Smooth muscle cell (in vitro differentiated cells): ENCODE results near the gene C2orf76. TPM values are rescaled to one million over a fixed set of nuclear protein-coding genes. Genes with fewer than 3 reads are reported as not detected.

Source experiments
- DNase-seq: peaks from one replicate; lab custom pipeline; 2025; ENCODE audit not compliant: unreplicated experiment; lab: John Stamatoyannopoulos, UW
- H2AFZ ChIP-seq: fragments of 200-600 bp; sonication (generic); 2 replicates; pipeline ENCODE4 v1.6.0; 2016; ENCODE audit warnings: antibody characterized with exemption, low read depth, mild to moderate bottlenecking
- H3F3A ChIP-seq: fragments of 200-600 bp; sonication (generic); 2 replicates; pipeline ENCODE4 v1.6.0; 2017; ENCODE audit warnings: antibody characterized with exemption, low read depth
- H3K27ac ChIP-seq: fragments of 200-600 bp; sonication (generic); 2 replicates; pipeline ENCODE4 v1.5.1; 2016; ENCODE audit warnings: low read depth, mild to moderate bottlenecking
- H3K27me3 ChIP-seq: fragments of 200-600 bp; sonication (generic); 2 replicates; pipeline ENCODE4 v1.6.1; 2016; ENCODE audit warnings: low read depth, mild to moderate bottlenecking
- H3K36me3 ChIP-seq: fragments of 200-600 bp; sonication (generic); 2 replicates; pipeline ENCODE4 v1.5.1; 2016; ENCODE audit warnings: low read depth
- H3K4me1 ChIP-seq: fragments of 200-600 bp; sonication (generic); 2 replicates; pipeline ENCODE4 v1.5.1; 2016; ENCODE audit warnings: low read depth
- H3K4me2 ChIP-seq: fragments of 200-600 bp; sonication (generic); 2 replicates; pipeline ENCODE4 v1.6.0; 2016; ENCODE audit warnings: mild to moderate bottlenecking
- H3K4me3 ChIP-seq: fragments of 200-600 bp; sonication (generic); 2 replicates; pipeline ENCODE4 v1.5.1; 2016; ENCODE audit warnings: mild to moderate bottlenecking
- H3K79me2 ChIP-seq: fragments of 200-600 bp; sonication (generic); 2 replicates; pipeline ENCODE4 v1.6.0; 2016; ENCODE audit warnings: low read depth, mild to moderate bottlenecking
- H3K9ac ChIP-seq: fragments of 200-600 bp; sonication (generic); 2 replicates; pipeline ENCODE4 v1.6.0; 2016; ENCODE audit warnings: low read depth
- H3K9me3 ChIP-seq: fragments of 200-600 bp; sonication (generic); replicated peaks from 2 replicates; pipeline ENCODE4 v1.5.1; 2016; ENCODE audit warnings: low read depth
- H4K20me1 ChIP-seq: fragments of 200-600 bp; sonication (generic); 2 replicates; pipeline ENCODE4 v1.6.0; 2016; ENCODE audit warnings: low read depth
- WGBS: methylation state at CpG from one replicate; pipeline ENCODE4 v1.1.7; 2016; ENCODE audit warnings: low lambda C conversion rate; 5-methylcytosine and 5-hydroxymethylcytosine counted together
- polyA plus RNA-seq: library from polyadenylated mRNA; unstranded; fragments of >200 nt; fragmentation: Nextera tagmentation; extraction: Ambion mirVana; gene quantifications from 2 replicates; pipeline ENCODE4 v1.2.1, GENCODE V29; 2016
- total RNA-seq: library from RNA; depleted of rRNA; stranded (reverse); fragments of >200 nt; gene quantifications from 2 replicates; pipeline ENCODE4 v1.2.3, GENCODE V29; 2014
- TF ChIP-seq, protein P1 (sequence below): fragments of 200-600 bp; sonication (generic); IDR thresholded peaks from 2 replicates; pipeline ENCODE4 v1.5.1; 2017; ENCODE audit warnings: borderline replicate concordance, mild to moderate bottlenecking, antibody characterized with exemption; ENCODE audit not compliant: insufficient read depth, poor library complexity, severe bottlenecking

Gene C2orf76
- total and polyA plus RNA-seq, 2 experiments from 2014 or later = 16.0 to 30.2 TPM

DNA sequence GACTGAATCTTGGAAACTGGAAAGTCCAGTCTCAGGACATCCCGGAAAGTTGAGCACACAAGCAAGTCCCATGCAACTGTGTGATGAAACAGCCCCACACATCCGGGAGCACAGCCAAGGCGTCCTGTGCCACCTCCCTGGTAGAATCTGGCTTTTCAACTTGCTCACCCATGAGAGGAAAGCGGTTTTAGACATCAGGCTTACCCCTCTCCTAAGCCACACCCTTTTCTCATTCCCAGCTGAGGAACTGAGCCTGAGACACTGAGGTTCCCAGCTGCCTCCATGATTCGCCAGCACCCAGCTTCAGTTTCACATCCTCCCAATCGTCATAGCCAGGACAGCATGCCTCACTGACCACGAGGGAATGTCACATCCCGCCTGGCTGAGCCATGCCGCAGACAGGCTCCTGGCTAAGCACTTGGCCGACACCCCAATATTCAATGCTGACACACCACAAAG lies 82.7 kb downstream of the C2orf76 start:
- Histone ChIP-seq H2AFZ (no peak overlapping the region), H3K4me2 (no peak overlapping the region), H3K9me3 (no peaks in the 10 kb centered on the region), H3K27ac (no peak overlapping the region), H3K9ac (no peak overlapping the region), H3K79me2 (no peaks in the 10 kb centered on the region), H3K4me3 (no peak overlapping the region), H3F3A (no peaks in the 10 kb centered on the region), H3K4me1 (no peaks in the 10 kb centered on the region), H4K20me1 (no peaks in the 10 kb centered on the region), H3K27me3 (no peaks in the 10 kb centered on the region), H3K36me3 (no peaks in the 10 kb centered on the region)
- TF ChIP-seq, protein P1, sequence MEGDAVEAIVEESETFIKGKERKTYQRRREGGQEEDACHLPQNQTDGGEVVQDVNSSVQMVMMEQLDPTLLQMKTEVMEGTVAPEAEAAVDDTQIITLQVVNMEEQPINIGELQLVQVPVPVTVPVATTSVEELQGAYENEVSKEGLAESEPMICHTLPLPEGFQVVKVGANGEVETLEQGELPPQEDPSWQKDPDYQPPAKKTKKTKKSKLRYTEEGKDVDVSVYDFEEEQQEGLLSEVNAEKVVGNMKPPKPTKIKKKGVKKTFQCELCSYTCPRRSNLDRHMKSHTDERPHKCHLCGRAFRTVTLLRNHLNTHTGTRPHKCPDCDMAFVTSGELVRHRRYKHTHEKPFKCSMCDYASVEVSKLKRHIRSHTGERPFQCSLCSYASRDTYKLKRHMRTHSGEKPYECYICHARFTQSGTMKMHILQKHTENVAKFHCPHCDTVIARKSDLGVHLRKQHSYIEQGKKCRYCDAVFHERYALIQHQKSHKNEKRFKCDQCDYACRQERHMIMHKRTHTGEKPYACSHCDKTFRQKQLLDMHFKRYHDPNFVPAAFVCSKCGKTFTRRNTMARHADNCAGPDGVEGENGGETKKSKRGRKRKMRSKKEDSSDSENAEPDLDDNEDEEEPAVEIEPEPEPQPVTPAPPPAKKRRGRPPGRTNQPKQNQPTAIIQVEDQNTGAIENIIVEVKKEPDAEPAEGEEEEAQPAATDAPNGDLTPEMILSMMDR = no peak
- DNase-seq = no peak
- 74% methylated on average over 10 of the region's 10 CpGs for WGBS

DNA sequence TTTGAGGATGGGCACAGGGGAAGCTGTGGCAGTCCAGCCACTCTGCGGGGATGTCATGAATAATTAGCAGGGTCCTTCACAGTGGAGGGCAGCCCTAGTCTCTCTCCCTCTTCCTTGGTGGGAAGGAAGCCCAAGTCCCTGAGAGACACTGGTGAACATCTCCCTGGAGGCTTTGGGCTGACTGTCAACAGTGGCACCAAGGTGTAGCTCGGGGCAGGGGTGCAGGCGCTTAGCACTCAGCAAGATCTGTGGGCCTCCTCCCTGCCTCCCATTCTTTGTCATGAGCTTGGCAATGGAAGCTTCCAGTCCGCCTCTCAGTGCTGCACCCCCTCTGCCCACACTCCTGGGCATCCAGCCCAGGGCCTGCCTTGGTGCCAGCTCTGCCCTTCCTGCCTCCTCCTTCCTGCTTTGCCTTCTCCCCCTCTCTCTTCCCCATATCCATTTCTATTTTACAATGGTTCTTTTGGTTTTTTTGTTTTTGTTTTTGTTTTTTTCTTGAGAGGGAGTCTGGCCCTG lies 83.6 kb downstream of the C2orf76 start:
- no peak overlapping the region for H3K27ac ChIP-seq
- WGBS = 97% methylated on average over 4 of the region's 4 CpGs

DNA sequence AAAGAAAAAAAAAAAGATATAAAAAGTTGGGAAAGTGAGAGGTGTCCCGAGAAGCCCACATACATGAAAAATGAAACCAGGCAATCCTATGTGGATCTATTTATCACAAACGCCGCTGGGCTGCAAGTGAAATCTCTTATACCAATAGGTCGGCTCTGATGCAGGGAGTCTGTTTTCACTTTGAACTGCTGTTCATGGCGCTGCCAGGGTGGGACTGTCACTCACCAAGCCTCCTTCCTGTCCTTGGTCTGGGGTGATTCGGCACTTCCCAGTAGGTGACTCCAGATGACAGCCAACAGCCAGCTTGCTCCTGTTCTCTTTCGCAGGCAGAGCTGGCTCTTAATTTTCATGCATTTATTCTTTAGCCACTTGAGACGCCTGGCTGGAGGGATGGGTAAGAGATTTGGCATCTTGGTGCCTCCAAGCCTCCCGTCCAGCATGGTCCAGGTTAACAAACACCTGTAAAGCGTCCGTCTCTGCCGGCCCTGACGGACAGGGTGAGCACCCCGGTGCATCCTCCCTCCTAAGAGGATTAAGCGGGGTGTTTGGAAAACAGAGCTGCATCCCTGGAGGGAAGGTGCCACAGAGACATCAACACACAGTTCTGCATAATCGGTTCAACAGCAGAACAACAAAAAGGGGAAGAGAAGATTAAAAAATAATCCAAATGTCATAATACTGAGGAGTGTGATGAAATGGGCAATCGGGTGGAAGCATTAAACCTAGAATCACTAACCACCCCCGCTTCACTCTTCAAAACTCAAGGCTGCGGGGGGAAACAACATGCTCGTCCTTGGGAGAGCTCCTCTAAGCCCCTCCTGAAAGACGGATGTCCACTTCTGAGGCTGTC lies 84.3 kb downstream of the C2orf76 start:
- no peak overlapping the region for H3K9ac ChIP-seq
- H3K27me3 ChIP-seq = no peaks in the 10 kb centered on the region
- no peaks in the 10 kb centered on the region for H3K4me1 ChIP-seq
- H2AFZ ChIP-seq = no peak overlapping the region
- no peak for DNase-seq
- H3K4me2 ChIP-seq = no peak overlapping the region
- H4K20me1 ChIP-seq = no peaks in the 10 kb centered on the region
- no peaks in the 10 kb centered on the region for H3K36me3 ChIP-seq
- WGBS = 91% methylated on average over 21 of the region's 21 CpGs
- no peak overlapping the region for H3K4me3 ChIP-seq
- no peaks in the 10 kb centered on the region for H3K9me3 ChIP-seq
- no peaks in the 10 kb centered on the region for H3F3A ChIP-seq
- no peaks in the 10 kb centered on the region for H3K79me2 ChIP-seq
- H3K27ac ChIP-seq = no peak overlapping the region
- TF ChIP-seq, protein P1 = no peak

More for the DNA sequence above, 83.6 kb downstream of the C2orf76 start:
- Histone ChIP-seq H2AFZ (no peak overlapping the region), H3K4me3 (no peak overlapping the region), H3K27me3 (no peaks in the 10 kb centered on the region), H3F3A (no peaks in the 10 kb centered on the region), H3K4me2 (no peak overlapping the region), H4K20me1 (no peaks in the 10 kb centered on the region), H3K36me3 (no peaks in the 10 kb centered on the region), H3K9me3 (no peaks in the 10 kb centered on the region), H3K79me2 (no peaks in the 10 kb centered on the region), H3K9ac (no peak overlapping the region), H3K4me1 (no peaks in the 10 kb centered on the region)
- TF ChIP-seq, protein P1 = no peak
- DNase-seq = no peak
